AG04450 (cell line): ENCODE results near the gene SORCS3. TPM values are rescaled to one million over a fixed set of nuclear protein-coding genes. Genes with fewer than 3 reads are reported as not detected.

Experiments
- CTCF ChIA-PET: fragments of 300-600, 350-600 bp; formaldehyde crosslinking; extraction: SDS; loops from one replicate; lab custom pipeline; 2022; ENCODE audit warnings: antibody characterized with exemption, inconsistent platforms; lab: Charles Lee
- POLR2A ChIA-PET: fragments of 350-600 bp; formaldehyde crosslinking; extraction: SDS; loops from one replicate; lab custom pipeline; 2021; ENCODE audit warnings: antibody characterized with exemption, inconsistent platforms; lab: Yijun Ruan, JAX
- DNase-seq: peaks from one replicate; pipeline ENCODE4 v3.0.0-alpha.2; 2011; ENCODE audit warnings: low read depth, low spot score
- H3K27ac ChIP-seq: one replicate; pipeline ENCODE4 v1.5.1; 2012; ENCODE audit warnings: low read depth, low read length, control low read depth
- H3K27me3 ChIP-seq: one replicate; pipeline ENCODE4 v1.6.0; 2012; ENCODE audit warnings: low read length; ENCODE audit not compliant: control insufficient read depth, insufficient read depth
- H3K4me3 ChIP-seq: 2 replicates; pipeline ENCODE4 v1.5.1; 2011; ENCODE audit warnings: mild to moderate bottlenecking, low read depth, low read length, control low read depth
- H3K9me3 ChIP-seq: 2 replicates; pipeline ENCODE4 v1.5.1; 2012; ENCODE audit warnings: low read length; ENCODE audit not compliant: control insufficient read depth, insufficient read depth
- CTCF ChIP-seq: IDR thresholded peaks from 2 replicates; pipeline ENCODE4 v1.5.1; 2011; ENCODE audit warnings: low read depth, low read length, control low read depth, inconsistent platforms
- polyA plus RNA-seq: library from polyadenylated mRNA; depleted of rRNA; stranded (reverse); fragments of >200 nt; gene quantifications from 2 replicates; pipeline ENCODE4 v1.2.3, GENCODE V29; 2011

The SORCS3 gene
- polyA plus RNA-seq, 1 experiment: not detected

- POLR2A ChIA-PET: no interaction called here
- TF ChIP-seq CTCF: no peak
- Histone ChIP-seq H3K27me3 (no peaks in the 10 kb centered on the region), H3K4me3 (no peak overlapping the region), H3K9me3 (no peaks in the 10 kb centered on the region), H3K27ac (no peak overlapping the region)
- CTCF ChIA-PET: interaction anchor here (3.7 kb wide), 1 partner anchor 32 kb away, joined by 22 read pairs; no protein-coding TSS in a partner anchor
- no peak for DNase-seq
Observed at GRCh38 chr10:104612571-104613205, 28.4 kb upstream of the SORCS3 start.

GRCh38 chr10:104613406-104613805, 27.7 kb upstream of the SORCS3 start:
- Histone ChIP-seq H3K9me3 (no peaks in the 10 kb centered on the region), H3K4me3 (no peak overlapping the region), H3K27me3 (no peaks in the 10 kb centered on the region), H3K27ac (no peak overlapping the region)
- DNase-seq: no peak
- CTCF ChIA-PET: interaction anchor here (0.7 to 3.7 kb wide), 7 partner anchors 15 to 210 kb away, joined by 3 to 22 read pairs (median 4); no protein-coding TSS in a partner anchor
- no peak for TF ChIP-seq CTCF
- POLR2A ChIA-PET: interaction anchor here (0.6 kb wide), 1 partner anchor 493 kb away, joined by 6 read pairs; no protein-coding TSS in a partner anchor

GRCh38 chr10:104614245-104614831, 26.8 kb upstream of the SORCS3 start:
- Histone ChIP-seq H3K27ac (no peak overlapping the region), H3K9me3 (no peaks in the 10 kb centered on the region), H3K4me3 (no peak overlapping the region), H3K27me3 (no peaks in the 10 kb centered on the region)
- no peak for DNase-seq
- CTCF ChIA-PET: interaction anchor here (0.7 to 2.7 kb wide), 11 partner anchors 12 to 261 kb away, joined by 3 to 22 read pairs (median 4); partner anchors contain the start of gene CFAP58
- TF ChIP-seq CTCF: peak; percentile 60
- POLR2A ChIA-PET: no interaction called here

- ChIA-PET CTCF (interaction anchor here (1.1 to 2.7 kb wide), 7 partner anchors 11 to 211 kb away, joined by 3 to 22 read pairs (median 4); no protein-coding TSS in a partner anchor), POLR2A (no interaction called here)
- DNase-seq: no peak
- no peaks in the 10 kb centered on the region for H3K9me3 ChIP-seq
- H3K27ac ChIP-seq: no peak overlapping the region
- TF ChIP-seq CTCF: no peak
- H3K4me3 ChIP-seq: no peak overlapping the region
- no peaks in the 10 kb centered on the region for H3K27me3 ChIP-seq
Observed at GRCh38 chr10:104615136-104615535, 26.0 kb upstream of the SORCS3 start.

GRCh38 chr10:104617831-104618230, 23.3 kb upstream of the SORCS3 start:
- DNase-seq: no peak
- no peak for TF ChIP-seq CTCF
- no peaks in the 10 kb centered on the region for H3K9me3 ChIP-seq
- no peaks in the 10 kb centered on the region for H3K27me3 ChIP-seq
- no peak overlapping the region for H3K4me3 ChIP-seq
- ChIA-PET CTCF (no interaction called here), POLR2A (no interaction called here)
- no peak overlapping the region for H3K27ac ChIP-seq
